C4-2B (cell line): ENCODE measurements around the gene SCGB1D4.

Source experiments
- ZFX ChIP-seq: fragments of 450-650 bp; IDR thresholded peaks from 2 replicates; pipeline ENCODE4 v1.6.1; 2017
- TF ChIP-seq, protein P1 (sequence below): fragments of 450-650 bp; conservative IDR thresholded peaks from 2 replicates; pipeline ENCODE4 v1.5.1; 2017; ENCODE audit warnings: mild to moderate bottlenecking

DNA sequence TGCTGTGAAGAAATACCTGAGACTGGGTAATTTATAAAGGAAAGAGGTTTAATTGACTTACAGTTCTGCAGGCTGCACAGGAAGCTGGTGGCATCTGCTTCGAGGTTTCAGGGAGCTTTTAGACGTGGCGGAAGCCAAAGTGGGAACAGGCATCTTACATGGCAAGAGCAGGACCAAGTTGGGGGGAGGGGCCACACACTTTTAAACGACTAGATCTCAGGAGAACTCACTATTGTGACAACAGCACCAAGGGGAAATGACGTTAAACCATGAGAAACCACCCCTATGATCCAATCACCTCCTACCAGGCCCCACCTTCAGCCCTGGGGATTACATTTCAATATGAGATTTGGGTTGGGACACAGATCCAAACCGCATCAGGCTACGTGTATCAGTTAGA, 11.1 kb upstream of the SCGB1D4 start:
- TF ChIP-seq, protein P1, sequence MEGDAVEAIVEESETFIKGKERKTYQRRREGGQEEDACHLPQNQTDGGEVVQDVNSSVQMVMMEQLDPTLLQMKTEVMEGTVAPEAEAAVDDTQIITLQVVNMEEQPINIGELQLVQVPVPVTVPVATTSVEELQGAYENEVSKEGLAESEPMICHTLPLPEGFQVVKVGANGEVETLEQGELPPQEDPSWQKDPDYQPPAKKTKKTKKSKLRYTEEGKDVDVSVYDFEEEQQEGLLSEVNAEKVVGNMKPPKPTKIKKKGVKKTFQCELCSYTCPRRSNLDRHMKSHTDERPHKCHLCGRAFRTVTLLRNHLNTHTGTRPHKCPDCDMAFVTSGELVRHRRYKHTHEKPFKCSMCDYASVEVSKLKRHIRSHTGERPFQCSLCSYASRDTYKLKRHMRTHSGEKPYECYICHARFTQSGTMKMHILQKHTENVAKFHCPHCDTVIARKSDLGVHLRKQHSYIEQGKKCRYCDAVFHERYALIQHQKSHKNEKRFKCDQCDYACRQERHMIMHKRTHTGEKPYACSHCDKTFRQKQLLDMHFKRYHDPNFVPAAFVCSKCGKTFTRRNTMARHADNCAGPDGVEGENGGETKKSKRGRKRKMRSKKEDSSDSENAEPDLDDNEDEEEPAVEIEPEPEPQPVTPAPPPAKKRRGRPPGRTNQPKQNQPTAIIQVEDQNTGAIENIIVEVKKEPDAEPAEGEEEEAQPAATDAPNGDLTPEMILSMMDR = no peak
- no peak for TF ChIP-seq ZFX
